ENCODE data around the gene RRAD.
"Not testable (repeated sequence)": the region's sequence is repeated elsewhere in the genome, so short reads cannot be mapped to it uniquely, and the experiment has no call there.

The RRAD gene

GRCh38 chr16:66950971-66951790 lies 25.8 kb upstream of the RRAD start:
- no peak for DNase-seq

GRCh38 chr16:66950437-66950836 lies 25.1 kb upstream of the RRAD start:
- DNase-seq: no peak

GRCh38 chr16:66949472-66949871 lies 24.1 kb upstream of the RRAD start:
- no peak for DNase-seq

- DNase-seq: no peak
Observed at GRCh38 chr16:66948837-66949225, 23.5 kb upstream of the RRAD start.

- no peak for DNase-seq
Observed at GRCh38 chr16:66948134-66948836, 22.9 kb upstream of the RRAD start.

GRCh38 chr16:66947302-66948065 lies 22.1 kb upstream of the RRAD start:
- peak; percentile 29 for DNase-seq

- no peak for DNase-seq
Observed at GRCh38 chr16:66946974-66947301, 21.6 kb upstream of the RRAD start.

- no peak for DNase-seq
Observed at GRCh38 chr16:66946541-66946940, 21.2 kb upstream of the RRAD start.

- no peak for DNase-seq
Observed at GRCh38 chr16:66945939-66946338, 20.6 kb upstream of the RRAD start.

- DNase-seq: not testable (repeated sequence)
Observed at GRCh38 chr16:66944971-66945370, 19.6 kb upstream of the RRAD start.

- no peak for DNase-seq
Observed at GRCh38 chr16:66944054-66944441, 18.7 kb upstream of the RRAD start.

GRCh38 chr16:66943426-66944053 lies 18.2 kb upstream of the RRAD start:
- no peak for DNase-seq

GRCh38 chr16:66942981-66943380 lies 17.6 kb upstream of the RRAD start:
- no peak for DNase-seq

- no peak for DNase-seq
Observed at GRCh38 chr16:66940236-66940635, 14.9 kb upstream of the RRAD start.

- DNase-seq: no peak
Observed at GRCh38 chr16:66939366-66939765, 14.0 kb upstream of the RRAD start.

GRCh38 chr16:66937725-66938337 lies 12.5 kb upstream of the RRAD start:
- DNase-seq: no peak

GRCh38 chr16:66936889-66937554 lies 11.7 kb upstream of the RRAD start:
- DNase-seq: no peak

- DNase-seq: no peak
Observed at GRCh38 chr16:66936462-66936861, 11.1 kb upstream of the RRAD start.

GRCh38 chr16:66935314-66936011 lies 10.1 kb upstream of the RRAD start, which contains the start of gene CES2:
TSS of gene CES2 (plus strand) at chr16:66935516. CDS start at chr16:66935636, 120 bp downstream.
- no peak for DNase-seq

- not testable (repeated sequence) for DNase-seq
Observed at GRCh38 chr16:66934839-66935313, 9.5 kb upstream of the RRAD start.

GRCh38 chr16:66934138-66934838 lies 9.0 kb upstream of the RRAD start, which contains the start of gene CIAO2B:
TSS of gene CIAO2B (minus strand) at chr16:66934402. CDS start at chr16:66934364, 38 bp downstream.
- DNase-seq: no peak

Data from SIG-M5 (cell line).